ENCODE data around the gene VPS26B.

Gene VPS26B

DNA sequence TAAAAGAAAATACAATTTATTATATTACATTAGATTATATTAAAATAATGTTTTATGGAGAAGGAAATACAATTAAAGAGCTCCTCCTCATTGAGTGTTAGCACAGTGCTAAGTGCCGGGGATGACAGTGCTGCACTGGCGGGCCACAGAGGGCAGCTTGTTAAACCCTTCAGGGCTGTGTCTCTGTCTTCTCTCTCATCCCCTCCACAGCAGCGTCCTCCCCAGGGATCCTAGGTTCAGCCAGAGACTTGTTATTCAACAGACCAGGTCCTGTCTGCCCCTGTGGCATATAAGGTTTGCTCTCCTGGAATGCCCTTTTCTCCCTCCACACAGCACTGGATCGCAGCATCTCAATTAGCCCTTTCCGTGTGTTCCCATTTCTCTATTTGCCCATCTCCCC is 14.5 kb downstream of the VPS26B start:
- TF ChIP-seq, protein P1, sequence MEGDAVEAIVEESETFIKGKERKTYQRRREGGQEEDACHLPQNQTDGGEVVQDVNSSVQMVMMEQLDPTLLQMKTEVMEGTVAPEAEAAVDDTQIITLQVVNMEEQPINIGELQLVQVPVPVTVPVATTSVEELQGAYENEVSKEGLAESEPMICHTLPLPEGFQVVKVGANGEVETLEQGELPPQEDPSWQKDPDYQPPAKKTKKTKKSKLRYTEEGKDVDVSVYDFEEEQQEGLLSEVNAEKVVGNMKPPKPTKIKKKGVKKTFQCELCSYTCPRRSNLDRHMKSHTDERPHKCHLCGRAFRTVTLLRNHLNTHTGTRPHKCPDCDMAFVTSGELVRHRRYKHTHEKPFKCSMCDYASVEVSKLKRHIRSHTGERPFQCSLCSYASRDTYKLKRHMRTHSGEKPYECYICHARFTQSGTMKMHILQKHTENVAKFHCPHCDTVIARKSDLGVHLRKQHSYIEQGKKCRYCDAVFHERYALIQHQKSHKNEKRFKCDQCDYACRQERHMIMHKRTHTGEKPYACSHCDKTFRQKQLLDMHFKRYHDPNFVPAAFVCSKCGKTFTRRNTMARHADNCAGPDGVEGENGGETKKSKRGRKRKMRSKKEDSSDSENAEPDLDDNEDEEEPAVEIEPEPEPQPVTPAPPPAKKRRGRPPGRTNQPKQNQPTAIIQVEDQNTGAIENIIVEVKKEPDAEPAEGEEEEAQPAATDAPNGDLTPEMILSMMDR (IDR thresholded peaks at IDR 0.05; ENCODE audit: borderline replicate concordance, control extremely low read depth, extremely low read depth, insufficient read depth, missing control alignments) = no peak
- DNase-seq (ENCODE audit: low spot score) = no peak
- in situ Hi-C loops (cut with MboI; ENCODE audit: low sequenced_read_pairs, unreplicated experiment) = no loop called here

- in situ Hi-C loops (cut with MboI; ENCODE audit: low sequenced_read_pairs, unreplicated experiment) = no loop called here
- DNase-seq (ENCODE audit: low spot score) = no peak
- TF ChIP-seq, protein P1 (IDR thresholded peaks at IDR 0.05; ENCODE audit: borderline replicate concordance, control extremely low read depth, extremely low read depth, insufficient read depth, missing control alignments) = no peak
Measured at GRCh38 chr11:134240592-134240991, 16.1 kb downstream of the VPS26B start.

GRCh38 chr11:134242376-134242775 is 17.9 kb downstream of the VPS26B start:
- in situ Hi-C loops (cut with MboI; ENCODE audit: low sequenced_read_pairs, unreplicated experiment) = no loop called here
- TF ChIP-seq, protein P1 (IDR thresholded peaks at IDR 0.05; ENCODE audit: borderline replicate concordance, control extremely low read depth, extremely low read depth, insufficient read depth, missing control alignments) = no peak
- no peak for DNase-seq (ENCODE audit: low spot score)

- no peak for DNase-seq (ENCODE audit: low spot score)
- in situ Hi-C loops (cut with MboI; ENCODE audit: low sequenced_read_pairs, unreplicated experiment) = no loop called here
- TF ChIP-seq, protein P1 (IDR thresholded peaks at IDR 0.05; ENCODE audit: borderline replicate concordance, control extremely low read depth, extremely low read depth, insufficient read depth, missing control alignments) = no peak
Measured at GRCh38 chr11:134243913-134244312, 19.4 kb downstream of the VPS26B start.

- TF ChIP-seq, protein P1 (IDR thresholded peaks at IDR 0.05; ENCODE audit: borderline replicate concordance, control extremely low read depth, extremely low read depth, insufficient read depth, missing control alignments) = peak; percentile 40
- in situ Hi-C loops (cut with MboI; ENCODE audit: low sequenced_read_pairs, unreplicated experiment) = no loop called here
- DNase-seq (ENCODE audit: low spot score) = peak; percentile 63
Measured at GRCh38 chr11:134244593-134244992, 20.1 kb downstream of the VPS26B start.

DNA sequence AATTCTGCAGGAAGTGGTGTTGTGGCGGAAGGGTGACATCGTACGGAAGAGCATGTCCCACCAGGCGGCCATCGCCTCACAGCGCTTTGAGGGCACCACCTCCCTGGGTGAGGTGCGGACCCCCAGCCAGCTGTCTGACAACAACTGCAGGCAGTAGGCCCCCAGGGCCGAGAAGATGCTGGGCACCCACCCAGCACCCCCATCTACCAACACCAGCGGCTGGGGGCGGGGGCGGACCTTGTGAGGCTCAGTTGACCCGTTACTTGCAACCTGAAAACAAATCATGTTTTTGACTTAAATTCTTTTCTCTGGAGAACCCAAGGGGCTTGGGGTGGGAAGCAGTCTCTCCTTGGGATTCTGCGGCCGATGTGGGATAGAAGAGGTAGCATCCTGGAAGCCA is 21.0 kb downstream of the VPS26B start:
- DNase-seq (ENCODE audit: low spot score) = no peak
- TF ChIP-seq, protein P1 (IDR thresholded peaks at IDR 0.05; ENCODE audit: borderline replicate concordance, control extremely low read depth, extremely low read depth, insufficient read depth, missing control alignments) = no peak
- in situ Hi-C loops (cut with MboI; ENCODE audit: low sequenced_read_pairs, unreplicated experiment) = no loop called here

DNA sequence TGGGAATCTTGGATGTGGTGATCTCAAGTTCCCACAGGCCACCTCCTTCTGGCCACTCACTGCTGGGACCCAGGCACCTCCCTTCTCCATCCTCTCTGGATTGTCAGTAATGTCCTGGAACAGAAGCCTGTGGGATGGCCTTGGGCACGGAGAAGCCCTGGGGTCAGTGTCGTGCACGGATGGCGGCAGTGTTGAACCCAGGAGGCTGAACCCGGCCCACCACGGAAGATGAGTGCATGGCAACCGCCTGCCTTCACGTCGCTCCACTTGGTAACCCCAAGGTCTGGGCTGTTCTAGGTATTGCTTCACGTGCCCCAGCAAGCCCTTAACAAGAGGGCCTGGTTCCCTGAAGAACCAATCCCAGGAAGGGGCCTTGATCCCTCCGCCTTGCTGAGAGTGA is 21.6 kb downstream of the VPS26B start:
- TF ChIP-seq, protein P1 (IDR thresholded peaks at IDR 0.05; ENCODE audit: borderline replicate concordance, control extremely low read depth, extremely low read depth, insufficient read depth, missing control alignments) = no peak
- DNase-seq (ENCODE audit: low spot score) = no peak
- in situ Hi-C loops (cut with MboI; ENCODE audit: low sequenced_read_pairs, unreplicated experiment) = no loop called here
